ENCODE results near the gene MAGEE2. TPM values are rescaled to one million over a fixed set of nuclear protein-coding genes. Genes with fewer than 3 reads are reported as not detected.

Gene MAGEE2, protein sequence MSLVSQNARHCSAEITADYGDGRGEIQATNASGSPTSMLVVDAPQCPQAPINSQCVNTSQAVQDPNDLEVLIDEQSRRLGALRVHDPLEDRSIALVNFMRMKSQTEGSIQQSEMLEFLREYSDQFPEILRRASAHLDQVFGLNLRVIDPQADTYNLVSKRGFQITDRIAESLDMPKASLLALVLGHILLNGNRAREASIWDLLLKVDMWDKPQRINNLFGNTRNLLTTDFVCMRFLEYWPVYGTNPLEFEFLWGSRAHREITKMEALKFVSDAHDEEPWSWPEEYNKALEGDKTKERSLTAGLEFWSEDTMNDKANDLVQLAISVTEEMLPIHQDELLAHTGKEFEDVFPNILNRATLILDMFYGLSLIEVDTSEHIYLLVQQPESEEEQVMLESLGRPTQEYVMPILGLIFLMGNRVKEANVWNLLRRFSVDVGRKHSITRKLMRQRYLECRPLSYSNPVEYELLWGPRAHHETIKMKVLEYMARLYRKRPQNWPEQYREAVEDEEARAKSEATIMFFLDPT
- 4.2 TPM for total RNA-seq

GRCh38 chrX:75784680-75785491 is at the start of gene MAGEE2:
Gene MAGEE2 (minus strand): TSS chrX:75785254. CDS start chrX:75785051, 203 bp downstream.

